Smooth muscle cell (in vitro differentiated cells): ENCODE measurements around the gene TDRD7. TPM values are rescaled to one million over a fixed set of nuclear protein-coding genes. Genes with fewer than 3 reads are reported as not detected.

ENCODE experiments used
- DNase-seq: peaks from one replicate; lab custom pipeline; 2025; ENCODE audit not compliant: unreplicated experiment; lab: John Stamatoyannopoulos, UW
- H2AFZ ChIP-seq: fragments of 200-600 bp; sonication (generic); 2 replicates; pipeline ENCODE4 v1.6.0; 2016; ENCODE audit warnings: antibody characterized with exemption, low read depth, mild to moderate bottlenecking
- H3F3A ChIP-seq: fragments of 200-600 bp; sonication (generic); 2 replicates; pipeline ENCODE4 v1.6.0; 2017; ENCODE audit warnings: antibody characterized with exemption, low read depth
- H3K27ac ChIP-seq: fragments of 200-600 bp; sonication (generic); 2 replicates; pipeline ENCODE4 v1.5.1; 2016; ENCODE audit warnings: low read depth, mild to moderate bottlenecking
- H3K27me3 ChIP-seq: fragments of 200-600 bp; sonication (generic); 2 replicates; pipeline ENCODE4 v1.6.1; 2016; ENCODE audit warnings: low read depth, mild to moderate bottlenecking
- H3K36me3 ChIP-seq: fragments of 200-600 bp; sonication (generic); 2 replicates; pipeline ENCODE4 v1.5.1; 2016; ENCODE audit warnings: low read depth
- H3K4me1 ChIP-seq: fragments of 200-600 bp; sonication (generic); 2 replicates; pipeline ENCODE4 v1.5.1; 2016; ENCODE audit warnings: low read depth
- H3K4me2 ChIP-seq: fragments of 200-600 bp; sonication (generic); 2 replicates; pipeline ENCODE4 v1.6.0; 2016; ENCODE audit warnings: mild to moderate bottlenecking
- H3K4me3 ChIP-seq: fragments of 200-600 bp; sonication (generic); 2 replicates; pipeline ENCODE4 v1.5.1; 2016; ENCODE audit warnings: mild to moderate bottlenecking
- H3K79me2 ChIP-seq: fragments of 200-600 bp; sonication (generic); 2 replicates; pipeline ENCODE4 v1.6.0; 2016; ENCODE audit warnings: low read depth, mild to moderate bottlenecking
- H3K9ac ChIP-seq: fragments of 200-600 bp; sonication (generic); 2 replicates; pipeline ENCODE4 v1.6.0; 2016; ENCODE audit warnings: low read depth
- H3K9me3 ChIP-seq: fragments of 200-600 bp; sonication (generic); replicated peaks from 2 replicates; pipeline ENCODE4 v1.5.1; 2016; ENCODE audit warnings: low read depth
- H4K20me1 ChIP-seq: fragments of 200-600 bp; sonication (generic); 2 replicates; pipeline ENCODE4 v1.6.0; 2016; ENCODE audit warnings: low read depth
- WGBS: methylation state at CpG from one replicate; pipeline ENCODE4 v1.1.7; 2016; ENCODE audit warnings: low lambda C conversion rate; 5-methylcytosine and 5-hydroxymethylcytosine counted together
- polyA plus RNA-seq: library from polyadenylated mRNA; unstranded; fragments of >200 nt; fragmentation: Nextera tagmentation; extraction: Ambion mirVana; gene quantifications from 2 replicates; pipeline ENCODE4 v1.2.1, GENCODE V29; 2016
- total RNA-seq: library from RNA; depleted of rRNA; stranded (reverse); fragments of >200 nt; gene quantifications from 2 replicates; pipeline ENCODE4 v1.2.3, GENCODE V29; 2014
- TF ChIP-seq, protein P1 (sequence below): fragments of 200-600 bp; sonication (generic); IDR thresholded peaks from 2 replicates; pipeline ENCODE4 v1.5.1; 2017; ENCODE audit warnings: borderline replicate concordance, mild to moderate bottlenecking, antibody characterized with exemption; ENCODE audit not compliant: insufficient read depth, poor library complexity, severe bottlenecking

The TDRD7 gene
- total and polyA plus RNA-seq, 2 experiments from 2014 or later, result 1.5 to 3.4 TPM

DNA sequence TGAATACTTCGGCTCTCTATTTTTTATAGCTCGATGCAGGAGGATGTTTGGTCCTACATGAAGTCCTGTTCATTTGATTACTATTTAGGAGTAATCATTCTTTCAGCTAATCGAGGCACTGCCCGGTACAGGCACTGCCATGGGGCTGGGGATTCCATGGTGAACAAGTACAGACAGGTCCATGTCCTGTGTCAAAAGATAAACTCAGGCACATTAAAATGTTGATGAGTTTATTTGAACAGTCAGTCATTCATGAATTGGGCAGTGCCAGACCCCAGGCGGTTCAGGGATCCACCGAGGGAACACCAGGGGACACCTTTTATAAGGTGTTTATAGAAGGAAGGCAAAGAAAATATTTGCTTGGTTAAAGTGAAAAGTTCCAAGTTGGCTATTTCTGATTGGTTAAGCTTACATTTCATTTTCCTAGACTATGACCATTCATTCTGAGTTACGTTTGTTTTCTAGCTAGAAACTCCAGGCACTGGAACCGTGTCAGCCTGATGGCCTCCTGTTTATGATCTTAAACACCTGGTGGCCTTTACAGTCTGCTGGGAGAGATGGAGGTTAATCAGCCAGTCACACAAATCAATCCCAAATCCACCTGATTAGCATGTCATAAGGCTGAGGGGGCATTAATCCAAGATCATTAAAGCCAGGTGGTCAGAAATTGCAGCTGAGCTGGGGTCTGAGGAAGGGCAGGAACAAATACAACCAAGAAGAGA is 47.0 kb upstream of the TDRD7 start:
- Histone ChIP-seq H3F3A (no peaks in the 10 kb centered on the region), H3K9ac (no peak overlapping the region), H3K4me3 (no peak overlapping the region), H3K79me2 (no peaks in the 10 kb centered on the region), H3K27me3 (no peaks in the 10 kb centered on the region), H3K4me1 (no peaks in the 10 kb centered on the region), H4K20me1 (no peaks in the 10 kb centered on the region), H2AFZ (no peak overlapping the region), H3K9me3 (no peaks in the 10 kb centered on the region), H3K4me2 (no peak overlapping the region), H3K36me3 (no peaks in the 10 kb centered on the region), H3K27ac (no peak overlapping the region)
- TF ChIP-seq, protein P1, sequence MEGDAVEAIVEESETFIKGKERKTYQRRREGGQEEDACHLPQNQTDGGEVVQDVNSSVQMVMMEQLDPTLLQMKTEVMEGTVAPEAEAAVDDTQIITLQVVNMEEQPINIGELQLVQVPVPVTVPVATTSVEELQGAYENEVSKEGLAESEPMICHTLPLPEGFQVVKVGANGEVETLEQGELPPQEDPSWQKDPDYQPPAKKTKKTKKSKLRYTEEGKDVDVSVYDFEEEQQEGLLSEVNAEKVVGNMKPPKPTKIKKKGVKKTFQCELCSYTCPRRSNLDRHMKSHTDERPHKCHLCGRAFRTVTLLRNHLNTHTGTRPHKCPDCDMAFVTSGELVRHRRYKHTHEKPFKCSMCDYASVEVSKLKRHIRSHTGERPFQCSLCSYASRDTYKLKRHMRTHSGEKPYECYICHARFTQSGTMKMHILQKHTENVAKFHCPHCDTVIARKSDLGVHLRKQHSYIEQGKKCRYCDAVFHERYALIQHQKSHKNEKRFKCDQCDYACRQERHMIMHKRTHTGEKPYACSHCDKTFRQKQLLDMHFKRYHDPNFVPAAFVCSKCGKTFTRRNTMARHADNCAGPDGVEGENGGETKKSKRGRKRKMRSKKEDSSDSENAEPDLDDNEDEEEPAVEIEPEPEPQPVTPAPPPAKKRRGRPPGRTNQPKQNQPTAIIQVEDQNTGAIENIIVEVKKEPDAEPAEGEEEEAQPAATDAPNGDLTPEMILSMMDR, result no peak
- 92% methylated on average over 8 of the region's 8 CpGs for WGBS
- no peak for DNase-seq

DNA sequence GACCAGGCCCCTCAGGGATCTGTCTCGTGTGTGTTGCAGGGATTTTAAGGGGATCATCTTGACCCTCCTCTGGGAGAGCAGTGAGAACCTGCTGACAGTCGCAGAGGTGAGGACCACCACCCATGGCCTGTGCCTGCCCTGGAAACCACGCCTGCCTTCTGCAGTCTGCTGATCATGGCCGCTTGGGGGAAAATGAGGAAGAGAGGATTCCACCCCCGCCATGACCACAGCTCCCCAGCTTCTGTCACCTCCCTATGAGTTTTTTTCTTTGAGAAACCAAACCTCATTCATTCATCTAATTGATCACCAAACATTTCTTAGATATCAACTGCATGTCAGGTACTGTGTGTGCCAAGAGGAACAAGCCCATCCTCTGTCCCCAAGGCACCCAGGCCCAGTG is 46.3 kb upstream of the TDRD7 start:
- H3K4me2 ChIP-seq, result no peak overlapping the region
- H3K9ac ChIP-seq, result no peak overlapping the region
- no peaks in the 10 kb centered on the region for H3K9me3 ChIP-seq
- H3K27me3 ChIP-seq, result no peaks in the 10 kb centered on the region
- H3K4me3 ChIP-seq, result no peak overlapping the region
- no peaks in the 10 kb centered on the region for H4K20me1 ChIP-seq
- H3K4me1 ChIP-seq, result no peaks in the 10 kb centered on the region
- no peaks in the 10 kb centered on the region for H3K79me2 ChIP-seq
- TF ChIP-seq, protein P1, result no peak
- H2AFZ ChIP-seq, result no peak overlapping the region
- WGBS, result 91% methylated on average over 5 of the region's 5 CpGs
- H3K36me3 ChIP-seq, result no peaks in the 10 kb centered on the region
- H3F3A ChIP-seq, result no peaks in the 10 kb centered on the region
- H3K27ac ChIP-seq, result no peak overlapping the region
- DNase-seq, result no peak

DNA sequence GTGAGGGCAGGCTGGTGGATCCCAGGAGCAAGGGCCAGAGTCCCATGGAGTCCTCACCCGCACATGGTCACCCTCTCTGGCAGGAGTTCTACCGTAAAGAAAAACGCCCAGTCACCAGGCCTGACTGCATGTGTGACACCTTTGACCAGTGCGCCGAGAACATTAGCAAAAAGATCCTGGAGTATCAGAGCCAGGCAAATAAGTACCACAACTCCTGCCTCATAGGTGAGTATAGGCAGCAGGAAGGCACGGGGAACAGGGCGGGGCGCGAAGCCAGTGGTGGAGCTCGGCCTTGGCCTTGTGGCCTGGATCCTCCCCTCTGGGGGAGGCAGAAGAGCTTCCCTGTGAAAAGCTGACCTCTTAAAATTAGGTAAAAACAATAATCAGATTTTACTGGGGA is 45.4 kb upstream of the TDRD7 start:
- Histone ChIP-seq H3K4me2 (no peak overlapping the region), H3K4me1 (no peaks in the 10 kb centered on the region), H3K36me3 (no peaks in the 10 kb centered on the region), H2AFZ (no peak overlapping the region), H3K9ac (no peak overlapping the region), H4K20me1 (no peaks in the 10 kb centered on the region), H3F3A (no peaks in the 10 kb centered on the region), H3K27me3 (no peaks in the 10 kb centered on the region), H3K4me3 (no peak overlapping the region), H3K79me2 (no peaks in the 10 kb centered on the region), H3K27ac (no peak overlapping the region), H3K9me3 (no peaks in the 10 kb centered on the region)
- no peak for DNase-seq
- 96% methylated on average over 10 of the region's 10 CpGs for WGBS
- TF ChIP-seq, protein P1, result no peak

DNA sequence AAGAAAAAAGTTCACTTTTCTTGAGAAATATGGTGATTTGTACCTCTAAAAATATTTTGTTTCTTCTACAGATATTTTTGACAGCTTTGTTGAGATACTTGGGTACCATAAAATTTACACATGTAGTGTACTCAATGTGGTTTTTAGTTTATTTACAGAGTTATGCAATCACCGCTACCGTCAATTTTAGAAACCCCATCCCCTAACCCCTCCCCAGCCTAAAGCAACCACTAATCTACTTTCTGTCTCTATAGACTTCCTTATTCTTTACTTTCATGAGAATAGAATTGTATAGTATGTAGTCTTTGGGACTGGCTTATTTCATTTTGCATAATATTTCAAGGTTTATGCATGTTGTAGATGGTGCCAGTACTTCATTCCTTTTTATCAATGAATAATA is 45.0 kb upstream of the TDRD7 start:
- Histone ChIP-seq H3K4me2 (no peak overlapping the region), H3K27ac (no peak overlapping the region), H4K20me1 (no peaks in the 10 kb centered on the region), H3K36me3 (no peaks in the 10 kb centered on the region), H3K4me1 (no peaks in the 10 kb centered on the region), H3F3A (no peaks in the 10 kb centered on the region), H3K79me2 (no peaks in the 10 kb centered on the region), H3K9me3 (no peaks in the 10 kb centered on the region), H3K9ac (no peak overlapping the region), H2AFZ (no peak overlapping the region), H3K27me3 (no peaks in the 10 kb centered on the region), H3K4me3 (no peak overlapping the region)
- 95% methylated on average over 2 of the region's 2 CpGs for WGBS
- TF ChIP-seq, protein P1, result no peak
- no peak for DNase-seq
